Trophoblast cell (in vitro differentiated cells and primary cell): ENCODE measurements around the gene FASN.

Source experiments
- DNase-seq, 2 donors: peaks; one replicate each; pipeline ENCODE4 v3.0.0-alpha.2; 2016
- H2AFZ ChIP-seq: 2 replicates; pipeline ENCODE4 v1.6.1; 2013; ENCODE audit warnings: low read length, moderate library complexity, mild to moderate bottlenecking; ENCODE audit not compliant: insufficient read depth, poor library complexity
- H2AK5ac ChIP-seq: 2 replicates; pipeline ENCODE4 v1.6.1; 2013; ENCODE audit warnings: mild to moderate bottlenecking, low read length
- H2BK120ac ChIP-seq: 2 replicates; pipeline ENCODE4 v1.6.1; 2013; ENCODE audit warnings: low read length, mild to moderate bottlenecking, moderate library complexity; ENCODE audit not compliant: insufficient read depth, poor library complexity
- H2BK12ac ChIP-seq: 2 replicates; pipeline ENCODE4 v1.6.1; 2013; ENCODE audit warnings: mild to moderate bottlenecking, low read length, moderate library complexity
- H2BK5ac ChIP-seq: 2 replicates; pipeline ENCODE4 v1.6.1; 2013; ENCODE audit warnings: low read length, low read depth, moderate library complexity, mild to moderate bottlenecking; ENCODE audit not compliant: poor library complexity
- H3K14ac ChIP-seq: 2 replicates; pipeline ENCODE4 v1.6.1; 2013; ENCODE audit warnings: mild to moderate bottlenecking, low read length
- H3K18ac ChIP-seq: 2 replicates; pipeline ENCODE4 v1.6.1; 2013; ENCODE audit warnings: mild to moderate bottlenecking, low read length
- H3K23ac ChIP-seq: 2 replicates; pipeline ENCODE4 v1.6.1; 2013; ENCODE audit warnings: low read length
- H3K27ac ChIP-seq: 2 replicates; pipeline ENCODE4 v1.5.1; 2013; ENCODE audit warnings: low read depth, mild to moderate bottlenecking, inconsistent platforms, low read length, moderate library complexity
- H3K27me3 ChIP-seq: 2 replicates; pipeline ENCODE4 v1.6.1; 2013; ENCODE audit warnings: inconsistent platforms, mild to moderate bottlenecking, low read length, moderate library complexity; ENCODE audit not compliant: insufficient read depth
- H3K36me3 ChIP-seq, 2 experiments: 1 replicate in 1 of 2; 2 replicates in 1 of 2; pipeline ENCODE4 v1.6.1; 2013; ENCODE audit warnings: low read length in 2 of 2, mild to moderate bottlenecking in 2 of 2, moderate library complexity in 1 of 2; ENCODE audit not compliant: insufficient read depth in 2 of 2, control insufficient read depth in 1 of 2
- H3K4ac ChIP-seq: 2 replicates; pipeline ENCODE4 v1.6.1; 2013; ENCODE audit warnings: low read depth, mild to moderate bottlenecking, low read length, moderate library complexity
- H3K4me1 ChIP-seq, 2 experiments: 1 replicate in 1 of 2; 2 replicates in 1 of 2; pipeline ENCODE4 v1.6.1; 2013; ENCODE audit warnings: low read length in 2 of 2, mild to moderate bottlenecking in 2 of 2, moderate library complexity in 1 of 2; ENCODE audit not compliant: insufficient read depth in 2 of 2, control insufficient read depth in 1 of 2
- H3K4me2 ChIP-seq: 2 replicates; pipeline ENCODE4 v1.6.1; 2013; ENCODE audit warnings: inconsistent platforms, mild to moderate bottlenecking, low read length, moderate library complexity
- H3K4me3 ChIP-seq: 2 replicates; pipeline ENCODE4 v1.5.1; 2013; ENCODE audit warnings: mild to moderate bottlenecking, low read depth, low read length, inconsistent platforms
- H3K79me1 ChIP-seq: one replicate; pipeline ENCODE4 v1.6.1; 2013; ENCODE audit warnings: low read length
- H3K79me2 ChIP-seq: 2 replicates; pipeline ENCODE4 v1.6.1; 2013; ENCODE audit warnings: low read length, mild to moderate bottlenecking; ENCODE audit not compliant: control insufficient read depth, insufficient read depth, poor library complexity
- H3K9ac ChIP-seq: 2 replicates; pipeline ENCODE4 v1.6.1; 2013; ENCODE audit warnings: mild to moderate bottlenecking, low read length
- H3K9me3 ChIP-seq: 2 replicates; pipeline ENCODE4 v1.6.1; 2013; ENCODE audit warnings: low read depth, mild to moderate bottlenecking, control low read depth, inconsistent platforms, low read length; ENCODE audit not compliant: insufficient read depth
- H4K12ac ChIP-seq: 2 replicates; pipeline ENCODE4 v1.6.1; 2013; ENCODE audit warnings: low read depth, mild to moderate bottlenecking, low read length, moderate library complexity
- H4K8ac ChIP-seq: 2 replicates; pipeline ENCODE4 v1.6.1; 2013; ENCODE audit warnings: low read depth, mild to moderate bottlenecking, low read length, moderate library complexity
- H4K91ac ChIP-seq: one replicate; pipeline ENCODE4 v1.6.1; 2013; ENCODE audit warnings: low read depth, mild to moderate bottlenecking, low read length, moderate library complexity
- WGBS: extraction: QIAGEN DNeasy Blood & Tissue Kit; methylation state at CpG from one replicate; pipeline ENCODE4 v1.1.7; 2013; ENCODE audit warnings: missing lambda C conversion rate; ENCODE audit not compliant: insufficient read length, insufficient coverage; ENCODE audit errors: extremely low coverage; 5-methylcytosine and 5-hydroxymethylcytosine counted together

Gene FASN

GRCh38 chr17:82061047-82061925 lies 36.8 kb downstream of the FASN start:
- H4K91ac ChIP-seq: no peak overlapping the region
- peaks cover 11 to 12% of the 10 kb centered on the region in 2 experiments for H3K4me1 ChIP-seq
- H3K79me1 ChIP-seq: peaks cover 9% of the 10 kb centered on the region
- H3K14ac ChIP-seq: no peak overlapping the region
- no peak overlapping the region for H3K23ac ChIP-seq
- H3K36me3 ChIP-seq: peaks cover 72 to 75% of the 10 kb centered on the region in 2 experiments
- no peak overlapping the region for H3K9ac ChIP-seq
- H4K8ac ChIP-seq: no peak overlapping the region
- H3K9me3 ChIP-seq: no peaks in the 10 kb centered on the region
- no peak overlapping the region for H3K4me3 ChIP-seq
- WGBS: no CpG with 5 or more reads among the region's 34 CpGs
- no peak overlapping the region for H2AFZ ChIP-seq
- no peak overlapping the region for H2BK5ac ChIP-seq
- H4K12ac ChIP-seq: no peak overlapping the region
- DNase-seq: no peak
- H3K79me2 ChIP-seq: peaks cover 10% of the 10 kb centered on the region
- no peak overlapping the region for H2BK120ac ChIP-seq
- H3K4me2 ChIP-seq: no peak overlapping the region
- H3K4ac ChIP-seq: no peak overlapping the region
- H3K27me3 ChIP-seq: no peaks in the 10 kb centered on the region
- no peak overlapping the region for H3K18ac ChIP-seq
- H3K27ac ChIP-seq: no peak overlapping the region
- H2BK12ac ChIP-seq: no peak overlapping the region
- no peak overlapping the region for H2AK5ac ChIP-seq

GRCh38 chr17:82060614-82061013 lies 37.4 kb downstream of the FASN start:
- Histone ChIP-seq H3K18ac (no peak overlapping the region), H4K8ac (no peak overlapping the region), H3K4ac (no peak overlapping the region), H4K91ac (no peak overlapping the region), H3K9me3 (peaks cover 2% of the 10 kb centered on the region), H3K27me3 (no peaks in the 10 kb centered on the region), H2BK120ac (no peak overlapping the region), H2BK5ac (no peak overlapping the region), H3K36me3 (peaks cover 78 to 82% of the 10 kb centered on the region in 2 experiments), H2AFZ (no peak overlapping the region), H3K79me1 (peaks cover 4% of the 10 kb centered on the region), H3K4me2 (no peak overlapping the region), H3K23ac (no peak overlapping the region), H3K4me1 (peaks cover 6 to 7% of the 10 kb centered on the region in 2 experiments), H3K79me2 (peaks cover 5% of the 10 kb centered on the region), H2BK12ac (no peak overlapping the region), H2AK5ac (no peak overlapping the region), H3K9ac (no peak overlapping the region), H3K4me3 (no peak overlapping the region), H3K14ac (no peak overlapping the region), H3K27ac (no peak overlapping the region), H4K12ac (no peak overlapping the region)
- no peak for DNase-seq
- no CpG with 5 or more reads among the region's 14 CpGs for WGBS

GRCh38 chr17:82060001-82060380 lies 38.0 kb downstream of the FASN start:
- no peaks in the 10 kb centered on the region for H3K79me1 ChIP-seq
- H3K4ac ChIP-seq: no peak overlapping the region
- H3K9me3 ChIP-seq: peaks cover 2% of the 10 kb centered on the region
- no peak overlapping the region for H4K8ac ChIP-seq
- peaks cover 83 to 88% of the 10 kb centered on the region in 2 experiments for H3K36me3 ChIP-seq
- WGBS: no CpG with 5 or more reads among the region's 16 CpGs
- no peak overlapping the region for H3K9ac ChIP-seq
- no peak overlapping the region for H2BK120ac ChIP-seq
- peaks cover under 1% of the 10 kb centered on the region for H3K79me2 ChIP-seq
- no peak overlapping the region for H3K4me3 ChIP-seq
- H3K27me3 ChIP-seq: no peaks in the 10 kb centered on the region
- peaks cover 6% of the 10 kb centered on the region in 2 experiments for H3K4me1 ChIP-seq
- no peak overlapping the region for H2BK5ac ChIP-seq
- H3K27ac ChIP-seq: no peak overlapping the region
- H3K23ac ChIP-seq: no peak overlapping the region
- no peak overlapping the region for H4K12ac ChIP-seq
- H2AFZ ChIP-seq: no peak overlapping the region
- H3K18ac ChIP-seq: no peak overlapping the region
- no peak overlapping the region for H3K14ac ChIP-seq
- no peak overlapping the region for H2BK12ac ChIP-seq
- H2AK5ac ChIP-seq: no peak overlapping the region
- H4K91ac ChIP-seq: no peak overlapping the region
- no peak for DNase-seq
- no peak overlapping the region for H3K4me2 ChIP-seq

- no peak overlapping the region for H3K14ac ChIP-seq
- H3K18ac ChIP-seq: no peak overlapping the region
- no peak overlapping the region for H3K4ac ChIP-seq
- H3K9me3 ChIP-seq: peaks cover 2% of the 10 kb centered on the region
- peaks cover 89 to 92% of the 10 kb centered on the region in 2 experiments for H3K36me3 ChIP-seq
- H3K27me3 ChIP-seq: no peaks in the 10 kb centered on the region
- no peak overlapping the region for H2BK120ac ChIP-seq
- H2AK5ac ChIP-seq: no peak overlapping the region
- H3K27ac ChIP-seq: no peak overlapping the region
- no CpG with 5 or more reads among the region's 19 CpGs for WGBS
- no peak overlapping the region for H4K8ac ChIP-seq
- no peak for DNase-seq
- H3K79me2 ChIP-seq: no peaks in the 10 kb centered on the region
- H3K79me1 ChIP-seq: no peaks in the 10 kb centered on the region
- no peak overlapping the region for H4K12ac ChIP-seq
- no peak overlapping the region for H2BK5ac ChIP-seq
- no peak overlapping the region for H3K23ac ChIP-seq
- no peak overlapping the region for H3K9ac ChIP-seq
- no peak overlapping the region for H4K91ac ChIP-seq
- H3K4me2 ChIP-seq: no peak overlapping the region
- no peak overlapping the region for H3K4me3 ChIP-seq
- H2AFZ ChIP-seq: no peak overlapping the region
- H3K4me1 ChIP-seq: peaks cover under 1% of the 10 kb centered on the region in 2 experiments
- H2BK12ac ChIP-seq: no peak overlapping the region
Observed at GRCh38 chr17:82059272-82060000, 38.6 kb downstream of the FASN start.
